Measurements from ENCODE around the gene PRDX1. TPM values are rescaled to one million over a fixed set of nuclear protein-coding genes. Genes with fewer than 3 reads are reported as not detected.
"Not testable (repeated sequence)": the region's sequence is repeated elsewhere in the genome, so short reads cannot be mapped to it uniquely, and the experiment has no call there.

Gene PRDX1
- total RNA-seq, 1 donor from 2014 or later = 351 TPM

- ChIA-PET POLR2A (interaction anchor here (0.6 to 5.0 kb wide), 30 partner anchors 9 to 859 kb away, joined by 3 to 77 read pairs (median 9); partner anchors contain the start of genes AKR1A1, BTBD19, CCDC163 and GPBP1L1), CTCF (interaction anchor here (0.6 to 9.3 kb wide), 8 partner anchors 9 to 710 kb away, joined by 3 to 326 read pairs (median 22); partner anchors contain the start of genes CCDC163, HECTD3, MMACHC and UROD)
- intact Hi-C loops (cut with micrococcal nuclease) = loop anchor here (1.0 to 5.0 kb wide), 9 partner anchors 9 to 769 kb away; partner anchors contain the start of genes CCDC163, MMACHC, MUTYH and TOE1
- no peak within 1 kb of the TSS for H3K4me3 Mint-ChIP-seq
- no peaks in the 10 kb centered on the region for H3K9me3 Mint-ChIP-seq
- no peaks in the 10 kb centered on the region for H3K27me3 Mint-ChIP-seq
- TF ChIP-seq CTCF (IDR thresholded peaks at IDR 0.05) = no peak
- DNase-seq = peak; percentile 95
- ATAC-seq (ENCODE audit: low read depth) = peak; percentile 89
- H3K27ac Mint-ChIP-seq = no peak within 1 kb of the TSS
- H3K4me1 Mint-ChIP-seq = peaks cover 12% of the 10 kb centered on the region
- peaks cover 8% of the 10 kb centered on the region for H3K36me3 Mint-ChIP-seq (ENCODE audit: low read depth)
Observed at GRCh38 chr1:45490626-45491486, 30.8 kb downstream of the PRDX1 start, which contains the start of gene TESK2. TESK2 (minus strand) TSS chr1:45491163; CDS start chr1:45457785, 33,378 bp downstream.

DNA sequence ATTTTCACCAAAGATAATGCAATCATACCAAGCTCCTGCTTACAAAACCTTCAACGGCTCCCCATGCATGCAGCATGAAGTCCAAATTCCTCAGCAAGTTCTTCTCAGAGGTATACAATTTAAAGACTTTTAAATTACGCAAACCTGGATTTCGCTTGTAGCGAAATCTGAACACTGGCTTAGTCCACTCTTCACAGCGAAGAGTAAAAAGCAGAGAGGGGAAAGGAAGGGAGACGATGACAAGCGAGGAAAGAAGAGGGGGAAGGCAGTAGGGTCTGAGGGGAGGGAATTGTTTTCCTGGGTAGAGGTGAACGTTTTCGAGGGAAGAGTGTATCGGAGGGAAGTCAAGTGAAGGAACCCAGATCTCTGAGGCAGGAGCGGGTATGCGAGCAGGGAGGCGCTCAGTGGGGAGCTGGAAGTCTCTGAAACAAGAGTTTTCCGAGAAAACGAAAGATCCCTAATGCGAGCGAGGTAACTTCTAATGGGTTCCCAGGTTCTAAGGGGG lies 31.5 kb downstream of the PRDX1 start:
- H3K9me3 Mint-ChIP-seq = no peaks in the 10 kb centered on the region
- peaks cover 8% of the 10 kb centered on the region for H3K36me3 Mint-ChIP-seq (ENCODE audit: low read depth)
- CTCF ChIA-PET = interaction anchor here (6.3 to 9.3 kb wide), 2 partner anchors 131 to 476 kb away, joined by 123 to 326 read pairs; partner anchors contain the start of genes HECTD3 and UROD
- TF ChIP-seq CTCF (IDR thresholded peaks at IDR 0.05) = no peak
- intact Hi-C loops (cut with micrococcal nuclease) = loop anchor here (2.0 to 5.0 kb wide), 2 partner anchors 15 to 768 kb away; no protein-coding TSS in a partner anchor
- DNase-seq (no peak), ATAC-seq (ENCODE audit: low read depth) (no peak)
- H3K27ac Mint-ChIP-seq = no peak overlapping the region
- H3K4me3 Mint-ChIP-seq = no peak overlapping the region
- POLR2A ChIA-PET = interaction anchor here (0.6 to 5.0 kb wide), 19 partner anchors 10 to 758 kb away, joined by 3 to 77 read pairs (median 18); partner anchors contain the start of genes CCDC163, GPBP1L1, HPDL and MMACHC
- H3K27me3 Mint-ChIP-seq = no peaks in the 10 kb centered on the region
- peaks cover 12% of the 10 kb centered on the region for H3K4me1 Mint-ChIP-seq

- DNase-seq; H3K27me3 Mint-ChIP-seq; intact Hi-C loops (cut with micrococcal nuclease); H3K9me3 Mint-ChIP-seq; ATAC-seq (ENCODE audit: low read depth); H3K4me3 Mint-ChIP-seq: not testable (repeated sequence)
- H3K36me3 Mint-ChIP-seq (ENCODE audit: low read depth) = peaks cover 11% of the 10 kb centered on the region
- ChIA-PET POLR2A (interaction anchor here (0.6 to 5.0 kb wide), 12 partner anchors 10 to 185 kb away, joined by 3 to 77 read pairs (median 33); partner anchors contain the start of genes CCDC163, HPDL, MMACHC and MUTYH), CTCF (interaction anchor here (1.1 to 9.3 kb wide), 3 partner anchors 10 to 189 kb away, joined by 3 to 326 read pairs (median 4); partner anchors contain the start of genes CCDC163 and MMACHC)
- H3K27ac Mint-ChIP-seq = peak overlapping the region; percentile 67
- peaks cover 12% of the 10 kb centered on the region for H3K4me1 Mint-ChIP-seq
Observed at GRCh38 chr1:45489379-45489778, 32.3 kb downstream of the PRDX1 start.

- peaks cover 11% of the 10 kb centered on the region for H3K36me3 Mint-ChIP-seq (ENCODE audit: low read depth)
- intact Hi-C loops (cut with micrococcal nuclease) = no loop called here
- H3K9me3 Mint-ChIP-seq = no peaks in the 10 kb centered on the region
- H3K4me3 Mint-ChIP-seq = no peak overlapping the region
- peaks cover 12% of the 10 kb centered on the region for H3K4me1 Mint-ChIP-seq
- ChIA-PET POLR2A (interaction anchor here (0.6 to 5.0 kb wide), 12 partner anchors 9 to 185 kb away, joined by 3 to 77 read pairs (median 13); partner anchors contain the start of genes CCDC163, MMACHC, NASP and PRDX1), CTCF (interaction anchor here (1.1 to 9.3 kb wide), 3 partner anchors 11 to 189 kb away, joined by 3 to 326 read pairs (median 4); partner anchors contain the start of genes CCDC163 and MMACHC)
- peak overlapping the region; percentile 67 for H3K27ac Mint-ChIP-seq
- ATAC-seq (ENCODE audit: low read depth) (no peak), DNase-seq (no peak)
- no peaks in the 10 kb centered on the region for H3K27me3 Mint-ChIP-seq
- TF ChIP-seq CTCF (IDR thresholded peaks at IDR 0.05) = no peak
Observed at GRCh38 chr1:45488666-45489377, 32.9 kb downstream of the PRDX1 start.

GRCh38 chr1:45485949-45486348 lies 35.7 kb downstream of the PRDX1 start:
- no peak for ATAC-seq (ENCODE audit: low read depth)
- POLR2A ChIA-PET = no interaction called here

More at GRCh38 chr1:45485949-45486348, 35.7 kb downstream of the PRDX1 start:
- Mint-ChIP-seq H3K27me3 (no peaks in the 10 kb centered on the region), H3K4me3 (no peak overlapping the region), H3K27ac (no peak overlapping the region), H3K36me3 (ENCODE audit: low read depth) (peaks cover 15% of the 10 kb centered on the region), H3K4me1 (peaks cover 7% of the 10 kb centered on the region), H3K9me3 (no peaks in the 10 kb centered on the region)
- TF ChIP-seq CTCF (IDR thresholded peaks at IDR 0.05) = no peak
- intact Hi-C loops (cut with micrococcal nuclease) = no loop called here
- DNase-seq = no peak
- CTCF ChIA-PET = no interaction called here

Data from activated B cell treated with CpG ODN at 0.5 μM for 24 hours (primary cell).